LNCaP clone FGC (cell line): ENCODE measurements around the gene MAX.
"Not testable (repeated sequence)": the region's sequence is repeated elsewhere in the genome, so short reads cannot be mapped to it uniquely, and the experiment has no call there.

Experiments
- DNase-seq: peaks from one replicate; pipeline ENCODE4 v3.0.0-alpha.2; 2011; ENCODE audit warnings: low read depth
- H3K4me3 ChIP-seq: 2 replicates; pipeline ENCODE4 v1.5.1; 2011; ENCODE audit warnings: mild to moderate bottlenecking, low read depth, low read length, control low read depth
- TF ChIP-seq, protein P1 (sequence below): IDR thresholded peaks from 2 replicates; pipeline ENCODE4 v1.5.1; 2012; ENCODE audit warnings: mild to moderate bottlenecking; ENCODE audit not compliant: control insufficient read depth, insufficient read depth; ENCODE audit errors: extremely low read depth

MAX gene

DNA sequence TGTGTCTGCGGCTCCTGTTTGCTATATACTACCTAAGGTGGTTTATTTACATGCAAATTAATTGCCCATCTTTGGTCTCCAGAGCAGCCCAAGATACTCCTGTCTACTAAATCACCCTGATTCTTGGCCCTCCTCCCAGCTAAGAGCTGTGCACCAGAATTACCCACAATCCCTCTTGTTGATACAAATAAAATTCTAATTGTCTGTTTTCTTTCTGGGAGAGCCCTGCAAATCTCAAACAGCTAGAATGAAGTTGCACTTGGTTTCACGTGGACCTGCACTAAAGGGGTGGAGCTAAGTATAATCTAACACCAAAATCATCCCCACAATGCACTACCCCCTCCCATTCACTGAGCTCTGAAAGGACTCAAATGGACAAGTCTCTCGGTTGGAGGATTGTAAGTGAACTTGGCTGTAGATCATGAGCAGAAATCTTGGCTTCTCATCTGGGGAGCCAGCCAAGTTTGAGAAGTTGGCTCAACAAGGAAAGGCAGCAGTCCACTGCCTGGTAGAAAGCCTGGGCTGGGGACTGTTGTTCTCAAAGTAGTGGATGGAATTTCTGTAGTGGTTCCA, 6.6 kb downstream of the MAX start:
- peak; percentile 99 for DNase-seq
- H3K4me3 ChIP-seq = no peak overlapping the region; the same call in 1 of the 2 replicates
- TF ChIP-seq, protein P1, sequence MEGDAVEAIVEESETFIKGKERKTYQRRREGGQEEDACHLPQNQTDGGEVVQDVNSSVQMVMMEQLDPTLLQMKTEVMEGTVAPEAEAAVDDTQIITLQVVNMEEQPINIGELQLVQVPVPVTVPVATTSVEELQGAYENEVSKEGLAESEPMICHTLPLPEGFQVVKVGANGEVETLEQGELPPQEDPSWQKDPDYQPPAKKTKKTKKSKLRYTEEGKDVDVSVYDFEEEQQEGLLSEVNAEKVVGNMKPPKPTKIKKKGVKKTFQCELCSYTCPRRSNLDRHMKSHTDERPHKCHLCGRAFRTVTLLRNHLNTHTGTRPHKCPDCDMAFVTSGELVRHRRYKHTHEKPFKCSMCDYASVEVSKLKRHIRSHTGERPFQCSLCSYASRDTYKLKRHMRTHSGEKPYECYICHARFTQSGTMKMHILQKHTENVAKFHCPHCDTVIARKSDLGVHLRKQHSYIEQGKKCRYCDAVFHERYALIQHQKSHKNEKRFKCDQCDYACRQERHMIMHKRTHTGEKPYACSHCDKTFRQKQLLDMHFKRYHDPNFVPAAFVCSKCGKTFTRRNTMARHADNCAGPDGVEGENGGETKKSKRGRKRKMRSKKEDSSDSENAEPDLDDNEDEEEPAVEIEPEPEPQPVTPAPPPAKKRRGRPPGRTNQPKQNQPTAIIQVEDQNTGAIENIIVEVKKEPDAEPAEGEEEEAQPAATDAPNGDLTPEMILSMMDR = no peak

DNA sequence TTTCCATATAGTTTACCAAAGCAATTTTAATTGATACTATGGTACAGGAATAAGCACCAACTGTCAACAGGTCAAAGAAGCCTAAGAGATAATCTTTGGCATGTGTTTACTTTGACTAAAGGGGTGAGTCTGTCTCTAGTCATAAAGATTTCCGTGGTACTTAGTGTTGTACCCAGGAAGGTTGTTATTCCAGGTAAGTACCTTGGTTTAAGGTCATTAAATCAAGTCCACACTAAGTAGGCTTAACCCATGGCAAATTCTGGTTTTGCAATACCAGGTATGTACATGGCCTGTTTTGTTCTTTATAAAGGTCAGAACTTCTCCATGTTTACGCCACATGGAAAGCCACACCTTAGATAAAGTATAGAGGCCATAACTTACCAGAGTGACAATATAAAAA, 10.0 kb downstream of the MAX start:
- TF ChIP-seq, protein P1 = no peak
- no peak for DNase-seq
- no peak overlapping the region for H3K4me3 ChIP-seq

DNA sequence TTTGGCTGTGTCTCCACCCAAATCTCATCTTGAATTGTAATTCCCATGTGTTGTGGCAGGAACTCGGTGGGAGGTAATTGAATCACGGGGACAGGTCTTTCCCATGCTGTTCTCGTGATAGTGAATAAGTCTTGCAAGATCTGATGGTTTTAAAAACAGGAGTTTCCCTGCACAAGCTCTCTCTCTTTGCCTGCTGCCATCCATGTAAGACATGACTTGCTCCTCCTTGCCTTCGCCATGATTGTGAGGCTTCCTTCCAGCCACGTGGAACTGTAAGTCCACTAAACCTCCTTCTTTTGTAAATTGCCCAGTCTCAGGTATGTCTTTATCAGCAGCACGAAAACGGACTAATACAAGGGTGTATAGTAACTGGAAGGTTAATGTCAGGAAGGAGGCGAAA, 14.5 kb downstream of the MAX start:
- H3K4me3 ChIP-seq, DNase-seq: not testable (repeated sequence)

DNA sequence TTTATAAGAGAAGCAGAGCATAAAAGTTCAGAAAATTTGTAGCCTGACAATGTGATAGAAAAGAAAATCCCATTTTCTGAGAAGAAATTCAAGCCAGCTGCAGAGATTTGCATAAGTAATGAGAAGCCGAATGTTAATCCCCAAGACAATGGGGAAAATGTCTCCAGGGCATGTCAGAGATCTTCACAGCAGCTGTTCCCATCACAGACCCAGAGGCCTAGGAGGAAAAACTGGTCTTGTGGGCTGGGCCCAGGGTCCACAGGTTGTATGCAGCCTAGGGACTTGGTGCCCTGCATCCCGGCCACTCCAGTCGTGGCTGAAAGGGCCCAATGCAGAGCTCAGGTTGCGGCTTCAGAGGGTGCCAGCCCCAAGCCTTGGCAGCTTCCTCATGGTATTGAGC, 15.6 kb downstream of the MAX start:
- H3K4me3 ChIP-seq, DNase-seq: not testable (repeated sequence)

DNA sequence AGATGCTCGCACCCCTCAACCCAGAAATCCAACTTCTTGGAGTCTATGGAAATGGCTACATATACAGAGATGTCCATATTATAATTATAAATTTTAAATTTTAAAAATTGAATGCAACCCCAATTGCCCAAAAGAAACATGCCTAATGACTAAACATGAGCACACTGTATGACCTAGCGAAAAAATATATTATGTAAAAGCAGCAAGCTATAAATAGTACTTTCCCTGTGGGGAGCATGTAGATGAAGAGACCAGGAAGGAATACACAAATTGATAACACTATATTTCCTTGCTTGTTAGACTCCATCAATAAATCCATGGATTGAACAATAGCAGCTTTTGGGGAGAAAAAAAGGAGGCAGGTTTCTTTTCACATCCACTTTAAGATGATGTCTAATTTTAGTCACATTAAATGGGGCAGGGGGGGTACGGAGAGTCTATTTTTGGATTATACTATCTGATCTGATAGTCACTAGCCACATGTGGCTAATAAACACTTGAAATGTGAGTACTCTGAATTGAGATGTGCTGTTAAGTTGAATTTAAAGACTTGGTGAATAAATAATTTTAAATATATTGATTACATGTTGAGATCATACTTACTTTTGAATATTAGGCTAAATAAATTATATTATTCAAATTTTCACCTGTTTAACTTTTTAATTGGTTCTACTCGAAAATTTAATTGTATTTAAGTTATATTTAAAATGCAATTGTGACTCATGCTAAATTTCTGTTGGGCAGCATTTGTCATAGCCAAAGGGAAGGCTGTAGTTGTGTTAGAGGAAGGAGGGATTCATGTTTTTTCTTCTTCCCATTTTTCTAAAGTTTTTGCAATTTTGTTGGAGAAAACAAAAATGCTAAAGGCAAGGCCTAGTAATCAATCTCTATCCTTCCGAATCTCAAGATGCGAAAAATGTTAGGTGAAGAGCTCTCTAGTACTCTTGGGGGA, 17.5 kb downstream of the MAX start:
- DNase-seq = no peak
- H3K4me3 ChIP-seq = no peak overlapping the region
- TF ChIP-seq, protein P1 = no peak

DNA sequence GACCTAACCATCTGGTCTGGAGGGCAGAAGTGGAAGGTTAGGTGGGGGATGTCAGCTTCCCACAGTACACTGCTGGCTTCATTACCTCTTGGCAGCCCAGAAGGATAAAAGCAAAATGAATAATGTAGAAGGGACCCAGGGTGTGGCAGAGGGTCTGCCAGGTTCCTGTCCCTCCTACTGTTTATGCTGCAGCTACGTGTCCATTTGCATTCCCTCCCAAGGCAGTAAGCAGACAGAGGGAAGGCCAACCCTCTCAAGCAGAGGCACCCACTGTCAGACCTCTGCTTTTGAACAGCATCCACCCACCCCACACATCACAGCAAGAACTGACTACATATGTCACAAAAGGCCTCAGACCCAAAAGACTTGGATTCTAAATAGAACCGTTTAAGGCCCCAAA, 19.4 kb downstream of the MAX start:
- no peak overlapping the region for H3K4me3 ChIP-seq
- TF ChIP-seq, protein P1 = no peak
- DNase-seq = no peak

DNA sequence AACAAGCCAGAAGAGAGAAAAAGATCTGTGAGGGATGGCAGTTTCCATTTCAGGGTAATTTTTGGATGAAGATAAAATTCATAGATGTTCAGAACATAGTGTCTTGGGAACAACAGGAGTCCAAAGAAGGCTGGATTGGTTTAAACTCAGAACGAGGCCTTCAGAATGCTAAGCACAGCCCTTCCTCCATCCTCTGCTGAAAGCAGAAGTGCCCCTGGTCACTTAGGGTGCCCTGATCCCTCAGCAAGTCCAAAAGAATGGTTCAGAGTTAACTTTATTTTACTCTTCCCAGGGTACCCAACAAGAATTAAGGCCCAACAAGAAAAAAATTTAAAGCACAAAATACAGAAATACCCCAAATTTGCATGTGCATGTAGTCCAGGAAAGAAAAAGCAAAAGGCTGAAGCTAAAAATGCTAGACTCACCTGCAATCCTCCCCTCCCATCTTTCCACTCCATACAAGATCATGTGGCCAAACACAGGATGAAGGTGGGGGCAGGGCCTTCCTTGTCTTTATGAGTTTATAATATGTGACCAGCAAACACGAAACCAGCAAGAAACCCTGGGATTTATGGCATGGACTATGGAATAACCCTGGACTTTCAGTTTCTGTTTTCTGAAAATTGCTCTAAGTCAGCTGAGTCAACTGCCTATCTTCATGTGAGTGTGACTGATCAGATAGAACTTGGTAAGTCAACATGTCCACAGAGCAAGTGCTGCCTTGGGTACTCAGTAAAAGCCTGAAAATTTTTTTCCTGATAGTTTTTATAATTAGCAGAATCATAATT, 21.2 kb downstream of the MAX start:
- H3K4me3 ChIP-seq = no peak overlapping the region
- TF ChIP-seq, protein P1 = no peak
- DNase-seq = no peak
